Measurements from ENCODE around the gene NFATC3.

NFATC3 gene

DNA sequence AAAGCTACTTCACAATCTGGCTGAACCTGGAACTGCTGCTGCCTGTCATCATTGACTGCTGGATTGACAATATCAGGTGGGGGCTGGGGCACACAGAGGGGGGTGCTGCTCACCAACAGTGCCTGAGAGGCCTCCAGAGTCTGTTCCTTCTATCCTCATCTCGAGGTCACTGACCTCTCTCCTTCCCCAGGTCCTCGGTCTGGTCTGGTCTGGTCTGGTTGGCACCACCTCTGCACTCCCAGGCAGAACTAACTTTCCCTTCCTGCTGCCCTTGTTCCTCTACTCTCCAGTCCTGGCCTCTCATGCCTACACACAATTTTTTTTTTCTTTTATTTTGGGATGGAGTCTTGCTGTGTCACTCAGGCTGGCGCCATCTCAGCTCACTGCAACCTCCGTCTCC lies 164.2 kb downstream of the NFATC3 start:
- Histone ChIP-seq H4K8ac (ENCODE audit: low read depth, low read length) (no peak overlapping the region), H3K27me3 (ENCODE audit: insufficient read depth, low read length) (no peaks in the 10 kb centered on the region), H3K9ac (ENCODE audit: low read length) (no peak overlapping the region), H3K18ac (ENCODE audit: low read length) (no peak overlapping the region), H4K12ac (ENCODE audit: low read depth, low read length) (no peak overlapping the region), H2BK12ac (ENCODE audit: low read length) (no peak overlapping the region), H3K79me1 (ENCODE audit: low read length) (peaks cover 6% of the 10 kb centered on the region), H3K4me2 (ENCODE audit: low read length) (no peak overlapping the region), H2AFZ (ENCODE audit: insufficient read depth, low read length, poor library complexity) (no peak overlapping the region), H3K23ac (ENCODE audit: low read length) (no peak overlapping the region), H3K4ac (ENCODE audit: low read depth, low read length) (no peak overlapping the region), H2BK5ac (ENCODE audit: low read depth, low read length, poor library complexity) (no peak overlapping the region), H2BK120ac (ENCODE audit: insufficient read depth, low read length, poor library complexity) (no peak overlapping the region), H3K27ac (ENCODE audit: low read depth, low read length) (no peak overlapping the region), H3K36me3 (ENCODE audit: control insufficient read depth in 1 of 2, insufficient read depth in 2 of 2, low read length in 2 of 2) (peaks cover 8 to 9% of the 10 kb centered on the region in 2 experiments), H3K9me3 (ENCODE audit: insufficient read depth, low read depth, low read length) (peaks cover 2% of the 10 kb centered on the region), H3K4me1 (ENCODE audit: control insufficient read depth in 1 of 2, insufficient read depth in 2 of 2, low read length in 2 of 2) (peaks cover 10 to 11% of the 10 kb centered on the region in 2 experiments), H4K91ac (ENCODE audit: low read depth, low read length) (no peak overlapping the region), H3K4me3 (ENCODE audit: low read depth, low read length) (no peak overlapping the region), H3K79me2 (ENCODE audit: control insufficient read depth, insufficient read depth, low read length, poor library complexity) (peaks cover 5% of the 10 kb centered on the region), H3K14ac (ENCODE audit: low read length) (no peak overlapping the region), H2AK5ac (ENCODE audit: low read length) (no peak overlapping the region)
- DNase-seq = no peak
- no CpG with 5 or more reads among the region's 4 CpGs for WGBS (ENCODE audit: extremely low coverage, insufficient coverage, insufficient read length)

DNA sequence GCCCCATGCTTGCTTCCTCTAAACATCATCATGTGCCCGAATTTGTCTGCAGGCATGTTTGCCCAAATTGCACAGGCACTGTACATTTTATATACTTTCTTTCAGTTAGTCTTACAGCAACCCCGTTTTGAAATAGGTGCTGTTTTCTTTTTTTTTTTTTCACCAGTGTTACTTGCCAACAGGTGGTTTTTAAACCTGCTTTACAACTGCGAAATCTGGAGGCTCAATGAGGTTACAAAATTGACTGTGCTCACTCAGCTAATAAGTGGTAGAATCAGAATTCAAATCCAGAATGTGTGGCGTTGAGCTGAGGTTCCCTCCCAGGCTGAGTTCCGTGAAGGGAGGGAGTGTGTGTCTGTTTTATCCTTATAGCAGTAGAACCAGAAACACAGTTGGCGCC lies 165.8 kb downstream of the NFATC3 start:
- Histone ChIP-seq H3K27me3 (ENCODE audit: insufficient read depth, low read length) (no peaks in the 10 kb centered on the region), H3K9ac (ENCODE audit: low read length) (no peak overlapping the region), H3K4ac (ENCODE audit: low read depth, low read length) (no peak overlapping the region), H3K79me2 (ENCODE audit: control insufficient read depth, insufficient read depth, low read length, poor library complexity) (no peaks in the 10 kb centered on the region), H2BK5ac (ENCODE audit: low read depth, low read length, poor library complexity) (no peak overlapping the region), H3K18ac (ENCODE audit: low read length) (no peak overlapping the region), H4K8ac (ENCODE audit: low read depth, low read length) (no peak overlapping the region), H2AK5ac (ENCODE audit: low read length) (no peak overlapping the region), H2BK12ac (ENCODE audit: low read length) (no peak overlapping the region), H3K14ac (ENCODE audit: low read length) (no peak overlapping the region), H4K91ac (ENCODE audit: low read depth, low read length) (no peak overlapping the region), H4K12ac (ENCODE audit: low read depth, low read length) (no peak overlapping the region), H3K9me3 (ENCODE audit: insufficient read depth, low read depth, low read length) (no peaks in the 10 kb centered on the region), H2BK120ac (ENCODE audit: insufficient read depth, low read length, poor library complexity) (no peak overlapping the region), H3K4me3 (ENCODE audit: low read depth, low read length) (no peak overlapping the region), H3K4me2 (ENCODE audit: low read length) (no peak overlapping the region), H3K36me3 (ENCODE audit: control insufficient read depth in 1 of 2, insufficient read depth in 2 of 2, low read length in 2 of 2) (peaks cover 20 to 22% of the 10 kb centered on the region in 2 experiments), H3K27ac (ENCODE audit: low read depth, low read length) (no peak overlapping the region), H3K79me1 (ENCODE audit: low read length) (no peaks in the 10 kb centered on the region), H2AFZ (ENCODE audit: insufficient read depth, low read length, poor library complexity) (no peak overlapping the region), H3K4me1 (ENCODE audit: control insufficient read depth in 1 of 2, insufficient read depth in 2 of 2, low read length in 2 of 2) (peaks cover 1 to 2% of the 10 kb centered on the region in 2 experiments), H3K23ac (ENCODE audit: low read length) (no peak overlapping the region)
- no peak for DNase-seq
- WGBS (ENCODE audit: extremely low coverage, insufficient coverage, insufficient read length) = no CpG with 5 or more reads among the region's 6 CpGs

DNA sequence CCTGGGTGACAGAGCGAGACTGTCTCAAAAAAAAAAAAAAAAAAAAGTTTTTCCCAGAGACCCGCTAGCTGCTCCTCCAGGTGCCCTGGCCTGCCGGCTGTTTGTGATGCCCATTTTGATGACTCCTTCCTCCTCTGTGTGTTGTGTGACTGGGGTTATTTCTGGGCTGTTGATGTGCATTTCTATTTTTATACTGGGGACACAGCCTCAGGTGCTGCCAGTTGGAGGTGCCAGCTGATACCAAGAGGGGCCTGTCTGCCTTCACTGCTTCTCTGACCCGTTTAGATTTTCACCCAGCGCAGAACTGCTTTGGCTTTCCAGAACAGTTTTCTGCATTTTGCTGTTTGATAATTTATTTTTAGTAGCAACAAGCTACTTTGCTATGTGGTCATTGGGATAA lies 166.7 kb downstream of the NFATC3 start:
- Histone ChIP-seq H3K9me3 (ENCODE audit: insufficient read depth, low read depth, low read length) (no peaks in the 10 kb centered on the region), H3K27me3 (ENCODE audit: insufficient read depth, low read length) (no peaks in the 10 kb centered on the region), H3K4me2 (ENCODE audit: low read length) (no peak overlapping the region), H3K14ac (ENCODE audit: low read length) (no peak overlapping the region), H2AK5ac (ENCODE audit: low read length) (no peak overlapping the region), H3K79me1 (ENCODE audit: low read length) (no peaks in the 10 kb centered on the region), H3K18ac (ENCODE audit: low read length) (no peak overlapping the region), H3K27ac (ENCODE audit: low read depth, low read length) (no peak overlapping the region), H2BK120ac (ENCODE audit: insufficient read depth, low read length, poor library complexity) (no peak overlapping the region), H3K23ac (ENCODE audit: low read length) (no peak overlapping the region), H3K4me3 (ENCODE audit: low read depth, low read length) (no peak overlapping the region), H3K4ac (ENCODE audit: low read depth, low read length) (no peak overlapping the region), H3K79me2 (ENCODE audit: control insufficient read depth, insufficient read depth, low read length, poor library complexity) (no peaks in the 10 kb centered on the region), H2BK12ac (ENCODE audit: low read length) (no peak overlapping the region), H4K91ac (ENCODE audit: low read depth, low read length) (no peak overlapping the region), H3K4me1 (ENCODE audit: control insufficient read depth in 1 of 2, insufficient read depth in 2 of 2, low read length in 2 of 2) (no peaks in the 10 kb centered on the region), H2BK5ac (ENCODE audit: low read depth, low read length, poor library complexity) (no peak overlapping the region), H2AFZ (ENCODE audit: insufficient read depth, low read length, poor library complexity) (no peak overlapping the region), H3K9ac (ENCODE audit: low read length) (no peak overlapping the region), H3K36me3 (ENCODE audit: control insufficient read depth in 1 of 2, insufficient read depth in 2 of 2, low read length in 2 of 2) (peaks cover 21 to 22% of the 10 kb centered on the region in 2 experiments), H4K8ac (ENCODE audit: low read depth, low read length) (no peak overlapping the region), H4K12ac (ENCODE audit: low read depth, low read length) (no peak overlapping the region)
- no peak for DNase-seq
- WGBS (ENCODE audit: extremely low coverage, insufficient coverage, insufficient read length) = no CpG with 5 or more reads among the region's 5 CpGs

DNA sequence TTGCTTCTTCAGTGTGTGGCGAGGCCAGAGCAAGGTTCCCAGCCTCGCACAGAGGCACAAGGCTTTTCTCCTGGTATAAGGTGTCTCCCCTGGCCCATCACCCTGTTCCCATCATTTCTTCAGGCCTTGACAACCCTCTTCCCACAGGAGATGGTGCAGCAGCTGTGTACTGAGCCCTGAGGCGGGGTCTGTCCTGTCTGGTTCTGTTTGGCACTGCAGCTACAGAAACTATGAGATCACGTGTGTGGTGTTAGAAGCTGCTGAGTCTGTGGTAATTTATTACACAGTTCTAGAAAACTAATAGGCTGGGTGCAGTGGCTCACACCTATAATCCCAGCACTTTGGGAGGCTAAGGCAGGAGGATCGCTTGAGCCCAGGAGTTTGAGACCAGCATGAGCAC lies 167.2 kb downstream of the NFATC3 start:
- H3K9ac ChIP-seq (ENCODE audit: low read length) = no peak overlapping the region
- no peak overlapping the region for H3K14ac ChIP-seq (ENCODE audit: low read length)
- H3K36me3 ChIP-seq (ENCODE audit: control insufficient read depth in 1 of 2, insufficient read depth in 2 of 2, low read length in 2 of 2) = peaks cover 21 to 23% of the 10 kb centered on the region in 2 experiments
- H3K79me1 ChIP-seq (ENCODE audit: low read length) = no peaks in the 10 kb centered on the region
- no peak overlapping the region for H4K12ac ChIP-seq (ENCODE audit: low read depth, low read length)
- no peak overlapping the region for H3K4me2 ChIP-seq (ENCODE audit: low read length)
- H4K91ac ChIP-seq (ENCODE audit: low read depth, low read length) = no peak overlapping the region
- H3K18ac ChIP-seq (ENCODE audit: low read length) = no peak overlapping the region
- no peak overlapping the region for H2AFZ ChIP-seq (ENCODE audit: insufficient read depth, low read length, poor library complexity)
- no peak overlapping the region for H3K4me3 ChIP-seq (ENCODE audit: low read depth, low read length)
- no peaks in the 10 kb centered on the region for H3K79me2 ChIP-seq (ENCODE audit: control insufficient read depth, insufficient read depth, low read length, poor library complexity)
- H3K4me1 ChIP-seq (ENCODE audit: control insufficient read depth in 1 of 2, insufficient read depth in 2 of 2, low read length in 2 of 2) = peaks cover under 1 to 1% of the 10 kb centered on the region in 2 experiments
- H3K23ac ChIP-seq (ENCODE audit: low read length) = no peak overlapping the region
- DNase-seq = no peak
- no peak overlapping the region for H3K27ac ChIP-seq (ENCODE audit: low read depth, low read length)
- no peaks in the 10 kb centered on the region for H3K27me3 ChIP-seq (ENCODE audit: insufficient read depth, low read length)
- WGBS (ENCODE audit: extremely low coverage, insufficient coverage, insufficient read length) = no CpG with 5 or more reads among the region's 5 CpGs
- no peak overlapping the region for H3K4ac ChIP-seq (ENCODE audit: low read depth, low read length)
- no peak overlapping the region for H2BK5ac ChIP-seq (ENCODE audit: low read depth, low read length, poor library complexity)
- no peak overlapping the region for H2BK12ac ChIP-seq (ENCODE audit: low read length)
- no peaks in the 10 kb centered on the region for H3K9me3 ChIP-seq (ENCODE audit: insufficient read depth, low read depth, low read length)
- H2AK5ac ChIP-seq (ENCODE audit: low read length) = no peak overlapping the region
- H2BK120ac ChIP-seq (ENCODE audit: insufficient read depth, low read length, poor library complexity) = no peak overlapping the region
- H4K8ac ChIP-seq (ENCODE audit: low read depth, low read length) = no peak overlapping the region
